ENCODE results near the gene FRMD6.
"Not testable (repeated sequence)": the region's sequence is repeated elsewhere in the genome, so short reads cannot be mapped to it uniquely, and the experiment has no call there.

FRMD6 gene

DNA sequence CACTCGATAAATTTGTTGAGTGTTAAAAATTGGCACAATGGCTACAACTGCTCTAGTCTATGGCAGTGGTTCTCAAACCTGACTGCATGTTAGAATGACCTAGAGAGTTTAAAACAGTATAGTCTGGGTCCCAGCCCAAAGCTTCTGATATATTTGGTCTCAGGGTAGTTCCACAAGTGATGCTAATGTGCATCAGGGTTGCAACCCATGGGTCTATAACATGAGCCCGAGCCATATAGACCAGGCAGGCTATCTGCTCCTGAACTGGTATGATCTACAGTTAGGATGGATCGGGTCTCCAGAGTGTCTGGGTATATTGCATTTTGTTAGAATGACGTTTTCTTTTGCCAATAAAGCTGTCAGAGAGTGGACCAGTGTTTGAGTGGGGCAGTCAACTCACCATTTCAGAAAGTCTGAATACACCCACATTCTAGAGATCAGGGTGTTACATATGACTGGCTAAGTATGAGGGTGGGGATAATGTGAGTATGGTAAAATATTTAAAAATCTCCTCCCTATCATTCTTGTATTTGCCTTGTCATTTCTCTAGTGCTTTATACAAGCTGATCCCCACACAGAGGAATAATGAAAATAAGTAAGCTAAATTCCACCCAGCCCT lies 80.9 kb downstream of the FRMD6 start:
- FAIRE-seq: no peak
- no peak for DNase-seq (ENCODE audit: insufficient read length, low spot score)
- no peak for TF ChIP-seq POLR2A (IDR thresholded peaks at IDR 0.05; ENCODE audit: low read depth, low read length)

DNA sequence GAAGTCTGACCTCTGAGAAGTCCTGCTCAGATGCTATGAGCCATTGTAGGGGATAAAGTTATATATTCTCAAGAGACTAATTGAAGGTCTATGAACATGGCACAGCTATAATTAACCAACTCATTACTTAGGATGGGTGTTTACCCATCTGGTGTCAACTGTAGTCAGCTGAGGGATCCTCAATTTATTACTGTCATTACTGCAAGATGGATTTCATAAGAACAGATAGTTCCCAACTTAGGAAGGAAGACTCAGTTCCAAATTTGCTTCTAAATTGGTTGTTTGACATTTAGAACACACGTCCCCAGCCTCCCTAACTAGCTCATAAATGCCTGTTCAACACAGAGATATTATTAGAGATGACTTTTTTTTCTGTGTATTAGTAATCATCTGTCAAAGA lies 81.4 kb downstream of the FRMD6 start:
- FAIRE-seq (no peak), DNase-seq (ENCODE audit: insufficient read length, low spot score) (no peak)
- no peak for TF ChIP-seq POLR2A (IDR thresholded peaks at IDR 0.05; ENCODE audit: low read depth, low read length)

DNA sequence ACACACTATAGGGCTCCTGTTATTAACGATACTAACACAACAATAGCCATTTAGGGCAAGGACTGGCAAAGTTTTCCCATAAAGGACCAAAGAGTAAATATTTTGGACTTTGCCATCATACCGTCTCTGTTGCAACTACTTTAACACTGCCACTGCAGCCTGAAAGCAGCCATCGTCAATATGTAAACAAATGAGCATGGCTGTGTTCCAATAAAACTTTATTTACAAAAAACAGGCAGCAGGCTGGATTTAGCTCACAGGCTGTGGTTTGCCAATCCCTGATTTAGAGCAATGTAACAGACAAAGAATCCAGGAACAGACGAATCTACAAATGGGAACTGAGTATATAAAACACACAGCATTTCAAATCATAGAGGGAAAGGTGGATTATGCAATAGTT lies 84.1 kb downstream of the FRMD6 start:
- no peak for FAIRE-seq
- TF ChIP-seq POLR2A (IDR thresholded peaks at IDR 0.05; ENCODE audit: low read depth, low read length): no peak
- no peak for DNase-seq (ENCODE audit: insufficient read length, low spot score)

DNA sequence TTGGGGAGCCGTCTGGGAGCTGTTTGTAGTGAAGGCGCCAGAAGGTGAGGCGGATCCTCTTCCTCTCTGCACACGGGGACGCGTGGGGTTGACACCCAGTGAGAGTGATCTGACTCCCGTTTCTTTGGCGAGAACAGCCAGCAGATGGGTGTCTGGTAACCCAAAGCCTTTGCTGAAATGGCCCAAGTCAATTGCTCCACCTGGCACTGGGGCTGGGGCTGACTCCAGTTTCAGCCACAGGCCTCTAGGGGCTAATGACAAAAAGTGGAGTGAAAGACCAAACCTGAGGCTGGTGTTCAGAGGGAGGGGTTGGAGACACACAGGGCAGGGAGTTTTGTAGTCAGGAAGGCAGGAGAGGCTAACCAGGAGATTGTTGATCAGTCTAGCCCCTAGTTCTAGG lies 87.0 kb downstream of the FRMD6 start:
- no peak for TF ChIP-seq POLR2A (IDR thresholded peaks at IDR 0.05; ENCODE audit: low read depth, low read length)
- no peak for FAIRE-seq
- DNase-seq (ENCODE audit: insufficient read length, low spot score): no peak

DNA sequence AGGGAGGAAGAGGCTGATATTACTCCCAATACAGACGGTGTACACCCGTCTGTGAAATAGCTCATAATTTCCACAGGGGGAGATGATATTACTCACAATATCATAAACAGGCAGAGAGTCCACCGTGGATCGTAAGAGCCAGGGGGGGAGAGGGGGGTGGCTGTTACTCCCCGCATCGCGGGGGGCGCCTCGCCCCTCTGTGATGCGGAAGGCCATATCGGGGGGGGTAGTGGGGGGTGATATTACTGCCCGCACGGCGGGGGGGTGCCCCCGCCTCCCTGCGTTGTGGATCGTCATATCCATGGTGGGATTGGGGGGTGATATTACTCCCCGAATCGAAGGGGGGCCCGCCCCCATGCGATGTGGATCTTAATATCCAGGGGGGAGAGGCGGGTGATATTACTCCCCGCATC lies 91.9 kb downstream of the FRMD6 start:
- DNase-seq (ENCODE audit: insufficient read length, low spot score): no peak
- no peak for FAIRE-seq
- TF ChIP-seq POLR2A (IDR thresholded peaks at IDR 0.05; ENCODE audit: low read depth, low read length): no peak

DNA sequence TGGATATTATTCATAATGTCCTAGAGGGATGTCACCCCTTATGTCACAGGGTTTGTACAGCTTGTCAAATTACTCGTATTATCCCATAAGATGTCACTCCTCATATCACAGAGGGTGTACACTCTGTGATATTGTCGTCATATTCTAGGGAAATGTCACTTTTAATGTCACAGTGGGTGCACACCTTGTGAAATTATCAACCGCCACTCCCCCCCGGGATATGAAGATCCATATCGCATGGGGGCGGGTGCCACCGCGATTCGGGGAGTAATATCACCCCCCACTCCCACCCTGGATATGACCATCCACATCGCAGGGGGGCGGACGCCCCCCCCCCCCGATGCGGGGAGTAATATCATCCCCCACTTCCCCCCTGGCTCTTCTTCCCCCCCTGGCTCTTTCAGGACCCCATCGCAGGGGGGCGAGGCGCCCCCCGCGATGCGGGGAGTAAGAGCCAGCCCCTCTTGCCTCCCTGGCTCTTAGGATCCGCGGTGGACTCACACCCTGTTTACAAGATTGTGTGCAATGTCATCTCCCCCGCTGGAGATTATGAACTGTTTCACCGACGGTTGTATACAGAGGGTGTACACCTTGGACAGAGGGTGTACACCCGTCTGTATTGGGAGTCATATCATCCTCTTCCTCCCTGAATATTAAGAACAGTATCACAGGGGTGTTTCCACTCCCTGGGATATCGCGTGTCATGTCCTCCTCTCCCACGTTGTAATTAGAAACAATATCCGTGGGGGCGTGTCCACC lies 92.8 kb downstream of the FRMD6 start:
- FAIRE-seq (no peak), DNase-seq (ENCODE audit: insufficient read length, low spot score) (no peak)
- TF ChIP-seq POLR2A (IDR thresholded peaks at IDR 0.05; ENCODE audit: low read depth, low read length): no peak

DNA sequence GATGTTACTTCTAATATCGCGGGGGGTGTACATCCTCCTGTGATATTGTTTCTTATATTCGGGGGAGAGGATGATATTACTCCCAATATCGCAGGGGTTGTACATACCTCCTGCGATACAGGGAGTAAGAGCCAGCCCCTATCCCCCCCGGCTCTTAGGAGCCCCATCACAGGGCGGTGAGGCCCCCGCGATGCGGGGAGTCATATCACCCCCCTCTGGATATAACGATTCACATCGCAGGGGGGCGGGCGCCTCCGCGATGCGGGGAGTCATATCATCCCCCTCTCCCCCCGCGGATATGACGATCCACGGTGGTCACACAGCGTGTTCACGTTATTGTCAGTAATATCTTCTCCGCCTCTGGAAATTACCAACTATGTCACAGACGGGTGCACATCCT lies 95.1 kb downstream of the FRMD6 start:
- not testable (repeated sequence) for FAIRE-seq; DNase-seq (ENCODE audit: insufficient read length, low spot score)

DNA sequence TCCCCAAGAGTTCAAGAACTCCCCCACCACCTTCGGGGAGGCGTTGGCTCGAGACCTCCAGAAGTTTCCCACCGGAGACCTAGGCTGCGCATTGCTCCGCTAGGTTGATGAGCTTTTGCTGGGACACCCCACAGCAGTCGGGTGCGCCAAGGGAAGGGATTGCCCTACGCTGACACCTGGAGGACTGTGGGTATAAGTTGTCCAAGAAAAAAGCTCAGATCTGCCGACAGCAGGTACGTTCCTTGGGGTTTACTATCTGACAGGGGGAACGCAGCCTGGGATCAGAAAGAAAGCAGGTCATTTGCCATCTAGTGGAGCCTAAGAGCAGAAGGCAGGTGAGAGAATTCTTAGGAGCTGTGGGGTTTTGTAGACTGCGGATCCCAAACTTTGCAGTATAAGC lies 98.8 kb downstream of the FRMD6 start:
- no peak for TF ChIP-seq POLR2A (IDR thresholded peaks at IDR 0.05; ENCODE audit: low read depth, low read length)
- FAIRE-seq (no peak), DNase-seq (ENCODE audit: insufficient read length, low spot score) (no peak)

DNA sequence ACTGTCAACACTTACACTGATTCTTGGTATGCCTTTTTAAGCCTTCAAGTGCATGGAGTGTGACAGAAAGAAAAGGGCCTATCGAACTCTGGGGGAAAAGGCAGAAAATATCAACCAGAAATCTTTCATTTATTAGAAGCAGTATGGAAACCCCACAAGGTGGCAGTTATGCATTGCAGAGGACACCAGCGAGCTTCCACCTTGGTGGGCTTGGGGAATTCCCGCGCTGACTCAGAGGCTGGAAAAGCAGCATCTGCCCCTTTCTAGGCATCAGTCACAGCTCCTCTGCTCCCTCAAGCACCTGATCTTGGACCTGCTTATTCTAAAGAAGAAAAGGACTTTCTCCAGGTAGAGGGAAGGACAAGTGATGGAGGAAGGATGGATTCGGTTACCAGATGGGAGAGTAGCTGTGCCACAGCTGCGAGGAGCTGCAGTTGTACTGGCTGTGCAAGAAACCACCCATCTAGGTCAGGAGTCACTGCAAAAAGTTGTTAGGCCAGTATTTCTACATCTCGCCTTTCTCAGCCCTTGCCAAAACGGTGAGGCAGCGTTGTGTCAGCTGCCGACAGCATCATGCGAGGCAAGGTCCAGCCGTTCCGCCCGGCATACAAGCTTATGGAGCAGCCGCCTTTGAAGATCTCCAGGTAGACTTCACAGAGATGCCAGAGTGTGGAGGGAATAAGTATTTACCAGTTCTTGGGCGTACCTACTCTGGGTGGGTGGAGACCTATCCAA lies 100.1 kb downstream of the FRMD6 start:
- DNase-seq (ENCODE audit: insufficient read length, low spot score); FAIRE-seq: not testable (repeated sequence)

DNA sequence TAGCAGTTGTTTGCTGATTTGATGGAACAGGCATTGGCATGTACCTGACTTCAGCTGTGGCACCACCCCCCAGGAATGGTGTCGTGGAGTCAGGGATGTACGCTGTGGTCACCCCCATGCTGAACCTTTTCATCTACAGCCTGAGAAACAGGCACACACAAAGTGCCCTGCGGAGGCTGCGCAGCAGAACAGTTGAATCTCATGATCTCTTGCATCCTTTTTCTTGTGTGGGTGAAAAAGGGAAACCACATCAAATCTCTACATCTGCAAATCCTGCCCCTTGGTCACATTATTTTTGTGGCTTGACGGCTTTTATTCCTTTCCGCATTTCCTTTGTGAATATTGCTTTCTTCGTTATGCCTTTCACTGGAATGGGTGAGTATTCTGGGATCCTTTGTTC lies 106.0 kb downstream of the FRMD6 start:
- FAIRE-seq; DNase-seq (ENCODE audit: insufficient read length, low spot score): not testable (repeated sequence)

DNA sequence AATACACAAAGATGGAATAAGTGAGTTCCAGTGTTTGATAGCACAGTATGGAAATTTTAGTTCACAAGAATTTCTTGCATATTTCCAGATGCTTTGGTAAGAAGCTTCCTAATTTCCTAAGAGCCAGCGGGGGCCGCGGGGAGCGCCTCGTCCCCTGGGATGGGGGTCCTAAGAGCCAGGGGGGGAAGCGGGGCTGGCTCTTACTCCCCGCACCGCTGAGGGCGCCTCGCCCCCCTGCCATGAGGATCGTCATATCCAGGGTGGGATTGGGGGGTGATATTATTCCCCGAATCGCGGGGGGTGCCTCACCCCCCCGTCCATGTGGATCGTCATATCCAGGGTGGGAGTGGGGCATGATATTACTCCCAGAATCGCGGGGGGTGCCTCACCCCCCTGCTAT lies 108.2 kb downstream of the FRMD6 start:
- no peak for DNase-seq (ENCODE audit: insufficient read length, low spot score)
- TF ChIP-seq POLR2A (IDR thresholded peaks at IDR 0.05; ENCODE audit: low read depth, low read length): no peak
- no peak for FAIRE-seq

DNA sequence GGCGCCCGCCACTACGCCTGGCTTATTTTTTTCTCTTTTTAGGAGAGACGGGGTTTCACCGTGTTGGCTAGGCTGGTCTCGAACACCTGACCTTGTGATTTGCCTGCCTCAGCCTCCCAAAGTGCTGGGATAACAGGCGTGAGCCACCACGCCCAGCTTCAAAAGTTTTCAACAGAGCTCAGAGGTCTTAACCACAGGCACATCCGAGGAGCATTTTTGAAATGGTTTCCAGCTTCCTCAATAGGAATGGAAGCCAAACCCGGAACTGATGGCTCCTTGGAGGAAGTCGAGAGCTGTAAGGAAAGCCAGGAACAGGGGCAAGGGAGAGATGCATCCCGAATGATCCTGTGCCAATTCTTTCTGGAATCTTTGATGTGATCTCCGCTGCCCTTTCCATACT lies 114.0 kb downstream of the FRMD6 start:
- not testable (repeated sequence) for FAIRE-seq

DNA sequence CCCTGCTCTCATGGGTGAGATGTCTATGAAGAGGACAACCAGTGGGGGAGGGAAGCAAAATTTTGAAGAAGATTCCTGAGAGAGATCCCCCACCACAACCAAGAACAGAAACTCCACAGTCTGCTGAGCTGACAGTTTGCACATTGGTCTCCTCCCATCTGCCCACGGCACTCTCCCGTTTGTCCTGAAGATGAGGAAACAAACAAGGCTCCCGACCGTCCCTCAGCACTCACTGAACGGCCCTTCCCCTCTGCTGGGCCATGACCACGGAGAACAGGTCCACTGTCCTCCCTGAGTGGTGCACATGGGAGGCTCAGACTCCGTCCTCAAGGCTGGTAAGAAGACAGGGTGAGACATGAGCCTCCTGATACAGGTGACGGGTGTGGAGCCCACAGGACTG lies 114.9 kb downstream of the FRMD6 start:
- DNase-seq (ENCODE audit: insufficient read length, low spot score); FAIRE-seq: not testable (repeated sequence)

More for the DNA sequence above, 114.0 kb downstream of the FRMD6 start:
- not testable (repeated sequence) for DNase-seq (ENCODE audit: insufficient read length, low spot score)

DNA sequence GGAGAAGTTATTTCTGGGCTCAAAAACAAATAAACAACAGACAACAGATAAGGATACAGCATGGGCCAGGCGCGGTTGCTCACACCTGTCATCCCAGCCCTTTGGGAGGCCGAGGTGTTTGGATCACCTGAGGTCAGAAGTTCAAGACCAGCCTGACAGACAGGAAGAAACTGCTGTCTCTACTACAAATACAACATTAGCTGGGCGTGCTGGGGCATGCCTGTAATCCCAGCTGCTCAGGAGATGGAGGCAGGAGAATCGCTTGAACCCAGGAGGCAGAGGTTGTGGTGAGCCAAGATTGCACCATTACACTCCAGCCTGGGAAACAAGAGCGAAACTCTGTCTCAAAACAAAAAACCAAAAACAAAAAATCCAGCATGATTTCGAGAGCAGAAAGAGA lies 117.6 kb downstream of the FRMD6 start:
- DNase-seq (ENCODE audit: insufficient read length, low spot score); FAIRE-seq: not testable (repeated sequence)

DNA sequence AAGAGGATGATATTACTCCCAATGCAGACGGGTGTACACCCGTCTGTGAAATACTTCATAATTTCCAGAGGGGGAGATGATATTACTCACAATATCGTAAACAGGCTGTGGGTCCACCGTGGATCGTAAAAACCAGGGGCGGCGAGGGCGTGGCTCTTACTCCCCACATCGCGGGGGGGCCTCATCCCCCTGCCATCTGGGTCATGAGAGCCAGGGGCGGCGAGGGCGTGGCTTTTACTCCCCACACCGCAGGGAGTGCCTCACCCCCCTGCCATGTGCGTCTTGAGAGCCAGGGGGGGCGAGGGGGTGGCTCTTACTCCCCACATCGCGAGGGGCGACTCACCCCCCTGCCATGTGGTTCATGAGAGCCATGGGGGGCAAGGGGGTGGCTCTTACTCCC lies 122.5 kb downstream of the FRMD6 start:
- DNase-seq (ENCODE audit: insufficient read length, low spot score): no peak
- TF ChIP-seq POLR2A (IDR thresholded peaks at IDR 0.05; ENCODE audit: low read depth, low read length): no peak
- FAIRE-seq: no peak
